Ovary (tissue), 9 donors: ENCODE data around the gene SH3PXD2B. TPM values are rescaled to one million over a fixed set of nuclear protein-coding genes. Genes with fewer than 3 reads are reported as not detected.
"Not testable (repeated sequence)": the region's sequence is repeated elsewhere in the genome, so short reads cannot be mapped to it uniquely, and the experiment has no call there.

Source experiments
- DNase-seq, 5 donors: peaks; one replicate each; pipeline ENCODE4 v3.0.0-alpha.2; 2019 to 2020
- H3K27ac ChIP-seq, 2 donors: fragments of 200-600 bp; one replicate each; pipeline versions ENCODE4 v1.5.1 to v1.8.0; 2019 to 2022
- H3K27me3 ChIP-seq: fragments of 200-600 bp; one replicate; pipeline ENCODE4 v1.8.0; 2022
- H3K36me3 ChIP-seq: fragments of 200-600 bp; sonication (generic); one replicate; pipeline ENCODE4 v1.5.1; 2019
- H3K4me1 ChIP-seq: one replicate; pipeline ENCODE4 v1.8.1; 2013; ENCODE audit warnings: mild to moderate bottlenecking, moderate library complexity; ENCODE audit not compliant: insufficient read depth
- H3K4me3 ChIP-seq: fragments of 200-600 bp; sonication (generic); one replicate; pipeline ENCODE4 v1.5.1; 2017
- H3K9me3 ChIP-seq, 2 donors: fragments of 200-600 bp in 1 of 2; sonication (generic) in 1 of 2; one replicate each; pipeline versions ENCODE4 v1.5.1 to v1.8.1; 2013 to 2019; ENCODE audit warnings: mild to moderate bottlenecking in 1 of 2, moderate library complexity in 1 of 2
- CTCF ChIP-seq, 3 donors: fragments of 450-650 bp in 2 of 3; fragments of 200-600 bp in 1 of 3; IDR thresholded peaks; one replicate each; pipeline versions ENCODE4 v1.5.1 to v1.8.0; 2016 to 2022; ENCODE audit warnings: antibody characterized with exemption in 3 of 3, mild to moderate bottlenecking in 1 of 3
- EP300 ChIP-seq: sonication (generic); formaldehyde crosslinking; IDR thresholded peaks from one replicate; pipeline ENCODE4 v1.6.1; 2017; ENCODE audit warnings: antibody characterized with exemption
- POLR2A ChIP-seq: fragments of 450-650 bp; IDR thresholded peaks from one replicate; pipeline ENCODE4 v1.6.1; 2017; ENCODE audit warnings: antibody characterized with exemption, mild to moderate bottlenecking, moderate library complexity
- WGBS, 3 donors: extraction: QIAGEN DNeasy Blood & Tissue Kit in 1 of 3; methylation state at CpG; one replicate each; pipeline versions ENCODE4 v1.1.5 to v1.1.7; 2013 to 2017; 5-methylcytosine and 5-hydroxymethylcytosine counted together
- intact Hi-C, 4 donors: fragments of 100-400 bp; cut with DNase I; formaldehyde crosslinking; loops; one replicate each; pipeline versions ENCODE4 v1.11.0 to v1.15.1; 2022 to 2023
- polyA plus RNA-seq, 2 donors: library from polyadenylated mRNA; stranded (reverse); fragments of 200-250 nt in 1 of 2; fragments of 350-450 nt in 1 of 2; fragmentation: Illumina TruSeq in 1 of 2; extraction: RNeasy Lipid Tissue Mini Kit (QIAGEN cat#74804) in 1 of 2; gene quantifications; one replicate each; pipeline ENCODE4 v1.2.3, GENCODE V29; 2013 to 2014
- total RNA-seq, 7 donors: library from RNA; depleted of rRNA in 2 of 7; stranded (reverse); fragments of >200 nt in 2 of 7; fragmentation: NEBNext Ultra II Directional in 3 of 7; extraction: Animal tissue kit (Norgen Biotek cat#: 25700) in 3 of 7; gene quantifications; one replicate each; pipeline versions ENCODE4 v1.1.0 to v1.2.4, GENCODE V29; 2016 to 2023
- donor health status: DM: no; HTN: no; CAD: no; lungs with moderate emphysema.
- donor health status: DM: no; HTN: no; CAD: no.
- donor health status: Bipolar disorder and iron deficiency.
- donor health status: DM: yes; HTN: yes; CAD: no.
- donor health status: DM: no; HTN: no; CAD: no.
- donor health status: DM: yes; HTN: yes; CAD: no.

Gene SH3PXD2B
- total and polyA plus RNA-seq, 9 donors: 13.0 to 71.8 (median 49.9) TPM

- Histone ChIP-seq H3K9me3 (no peaks in the 10 kb centered on the region), H3K4me3 (no peak overlapping the region), H3K4me1 (peaks cover 20% of the 10 kb centered on the region), H3K27ac (peak overlapping the region; percentile 67 to 96), H3K36me3 (no peaks in the 10 kb centered on the region), H3K27me3 (no peaks in the 10 kb centered on the region)
- peak in 4 of 5 donors; percentile 46 to 64 (median 51) for DNase-seq
- TF ChIP-seq CTCF (IDR thresholded peaks at IDR 0.05): no peak
- no peak for TF ChIP-seq EP300
- no peak for TF ChIP-seq POLR2A
- intact Hi-C loops: loop anchor here in 2 of 4 donors (10.0 kb wide), 1 partner anchor 51 kb away; the partner anchor contains the start of gene SH3PXD2B (in 2 of the 2)
- 21 to 24% (median 23%) methylated on average over 7 of the region's 7 CpGs for WGBS, 3 donors
Measured at GRCh38 chr5:172403817-172404216, 50.5 kb downstream of the SH3PXD2B start.

DNA sequence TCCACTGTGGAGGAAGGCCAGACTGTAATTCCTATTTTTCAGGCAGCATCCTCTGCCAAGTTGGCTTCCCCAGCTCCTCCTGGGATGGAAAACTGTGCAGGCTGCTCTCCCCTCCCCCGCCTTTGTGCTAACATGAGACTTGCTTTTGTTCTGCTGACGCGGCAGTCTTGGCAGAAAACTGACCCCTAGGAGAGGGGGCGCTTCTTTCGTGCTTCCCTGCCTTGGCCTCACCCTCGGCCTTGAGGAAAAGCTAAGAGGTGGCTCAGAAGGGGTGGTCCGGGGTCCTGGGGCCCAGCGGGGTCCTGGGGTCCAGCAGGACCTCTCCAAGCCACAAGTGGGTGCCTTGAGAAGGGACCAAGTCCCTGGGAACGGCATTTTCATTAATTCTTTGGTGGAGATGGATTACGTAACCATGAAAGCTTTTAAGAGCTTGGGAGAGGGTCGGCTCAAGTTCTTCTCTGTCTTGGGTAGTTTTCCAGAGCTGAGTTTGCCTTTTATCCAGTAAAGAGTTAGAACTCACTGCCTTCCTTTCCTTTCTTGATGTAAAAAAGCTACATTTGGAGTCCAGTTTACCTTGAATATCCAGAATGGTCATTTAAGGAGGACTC, 51.0 kb downstream of the SH3PXD2B start:
- intact Hi-C loops: loop anchor here in 2 of 4 donors (10.0 kb wide), 1 partner anchor 52 kb away; the partner anchor contains the start of gene SH3PXD2B (in 2 of the 2)
- Histone ChIP-seq H3K27ac (peak overlapping the region; percentile 67 to 96), H3K4me1 (peaks cover 20% of the 10 kb centered on the region), H3K36me3 (no peaks in the 10 kb centered on the region), H3K9me3 (no peaks in the 10 kb centered on the region), H3K27me3 (no peaks in the 10 kb centered on the region), H3K4me3 (no peak overlapping the region)
- peak in 1 of 3 donors; percentile 10 for TF ChIP-seq CTCF (IDR thresholded peaks at IDR 0.05)
- no peak for TF ChIP-seq POLR2A
- peak; percentile 93 to 97 (median 95) for DNase-seq
- 8 to 12% (median 8%) methylated on average over 11 of the region's 11 CpGs for WGBS, 3 donors

GRCh38 chr5:172402531-172403188, 51.7 kb downstream of the SH3PXD2B start:
- H3K9me3 ChIP-seq: no peaks in the 10 kb centered on the region
- peak overlapping the region; percentile 67 to 96 for H3K27ac ChIP-seq
- no peaks in the 10 kb centered on the region for H3K36me3 ChIP-seq
- no peak overlapping the region for H3K4me3 ChIP-seq
- peaks cover 18% of the 10 kb centered on the region for H3K4me1 ChIP-seq
- no peak for TF ChIP-seq EP300
- no peak for TF ChIP-seq CTCF (IDR thresholded peaks at IDR 0.05)
- no peak for TF ChIP-seq POLR2A
- 35 to 39% (median 36%) methylated on average over 12 to 13 of the region's 13 CpGs for WGBS, 3 donors
- H3K27me3 ChIP-seq: no peaks in the 10 kb centered on the region
- no peak for DNase-seq
- intact Hi-C loops: loop anchor here in 2 of 4 donors (10.0 kb wide), 1 partner anchor 52 kb away; the partner anchor contains the start of gene SH3PXD2B (in 2 of the 2)

GRCh38 chr5:172402031-172402430, 52.3 kb downstream of the SH3PXD2B start:
- not testable (repeated sequence) for H3K9me3 ChIP-seq, H3K4me3 ChIP-seq, DNase-seq, H3K27me3 ChIP-seq, H3K36me3 ChIP-seq
- WGBS, 3 donors: 42 to 57% (median 46%) methylated on average over 6 of the region's 6 CpGs
- Histone ChIP-seq H3K27ac (peak overlapping the region in 1 of 2 donors; percentile 96), H3K4me1 (peaks cover 15% of the 10 kb centered on the region)
- intact Hi-C loops: loop anchor here in 2 of 4 donors (10.0 kb wide), 1 partner anchor 53 kb away; the partner anchor contains the start of gene SH3PXD2B (in 2 of the 2)

DNA sequence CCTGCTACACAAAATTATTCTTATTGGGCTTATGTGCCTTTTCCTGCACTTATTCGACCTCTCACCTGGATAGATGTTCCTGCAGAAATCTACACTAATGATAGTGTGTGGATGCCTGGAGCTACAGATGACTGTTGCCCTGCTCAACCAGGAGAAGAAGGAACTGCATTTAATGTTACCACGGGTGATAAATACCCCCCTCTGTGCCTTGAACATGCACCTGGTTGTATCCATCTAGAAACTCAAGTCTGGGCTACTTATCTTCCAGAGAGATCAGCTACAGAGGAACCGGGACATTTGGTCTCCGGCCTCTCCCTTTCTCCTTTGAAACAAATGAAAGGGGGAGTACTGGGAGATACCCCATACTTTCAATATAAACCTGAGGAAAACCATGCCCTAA, 54.5 kb downstream of the SH3PXD2B start:
- peaks cover 9% of the 10 kb centered on the region for H3K4me1 ChIP-seq
- intact Hi-C loops: loop anchor here in 2 of 4 donors (10.0 kb wide), 1 partner anchor 55 kb away; the partner anchor contains the start of gene SH3PXD2B (in 2 of the 2)

More for the DNA sequence above, 54.5 kb downstream of the SH3PXD2B start:
- DNase-seq: no peak
- TF ChIP-seq POLR2A: no peak
- TF ChIP-seq EP300: no peak
- no peak for TF ChIP-seq CTCF (IDR thresholded peaks at IDR 0.05)
- Histone ChIP-seq H3K9me3 (no peaks in the 10 kb centered on the region), H3K27me3 (no peaks in the 10 kb centered on the region), H3K27ac (no peak overlapping the region), H3K4me3 (no peak overlapping the region), H3K36me3 (no peaks in the 10 kb centered on the region)
- 69 to 79% (median 78%) methylated on average over 4 of the region's 4 CpGs for WGBS, 3 donors
